Left hindlimb (tissue), 1 donor: ENCODE measurements around the gene RNASE3.
"Not testable (repeated sequence)": the region's sequence is repeated elsewhere in the genome, so short reads cannot be mapped to it uniquely, and the experiment has no call there.

ENCODE experiments used
- DNase-seq: peaks from one replicate; pipeline ENCODE4 v3.0.0-alpha.2; 2018

RNASE3 gene

GRCh38 chr14:20919038-20919756, 28.0 kb downstream of the RNASE3 start:
- DNase-seq = not testable (repeated sequence)

- not testable (repeated sequence) for DNase-seq
Observed at GRCh38 chr14:20923766-20924297, 32.6 kb downstream of the RNASE3 start.

- DNase-seq = no peak
Observed at GRCh38 chr14:20934148-20934762, 43.1 kb downstream of the RNASE3 start.

DNA sequence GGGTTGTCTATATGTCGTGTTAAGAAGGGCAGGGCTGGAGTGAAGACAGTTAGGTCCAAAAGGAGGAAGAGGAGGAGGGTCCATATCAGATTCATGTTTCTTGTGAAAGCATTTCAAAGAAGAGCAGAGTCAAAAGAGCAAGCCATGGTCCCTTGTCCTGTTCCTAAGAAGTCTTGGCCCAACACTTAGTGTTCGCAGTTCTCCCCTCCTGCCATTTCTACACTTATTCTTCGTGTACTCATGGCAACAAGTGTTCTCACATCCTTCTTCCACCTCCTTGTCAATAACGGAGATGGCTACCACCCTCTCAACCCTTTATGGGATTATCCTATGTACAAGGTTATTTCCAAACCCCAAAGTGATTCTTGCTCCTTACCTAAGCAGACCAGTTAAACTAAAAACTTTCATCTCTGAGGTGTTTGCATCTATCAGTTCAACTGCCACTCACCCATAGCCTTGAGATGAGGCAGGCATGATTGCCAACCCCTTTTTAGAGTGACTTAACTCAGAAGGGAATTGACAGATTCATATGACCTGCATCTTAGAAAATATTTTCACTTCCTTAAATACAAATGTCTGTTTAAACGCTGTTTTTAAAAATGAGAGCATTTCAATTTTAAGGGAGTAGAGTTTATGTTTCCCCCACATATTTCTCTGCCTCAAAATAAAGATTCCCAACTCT, 44.3 kb downstream of the RNASE3 start:
- no peak for DNase-seq
